ENCODE measurements around the gene AK8.

AK8 gene

GRCh38 chr9:132827366-132827765 is 50.7 kb downstream of the AK8 start:
- H3K4me3 ChIP-seq (replicated peaks; ENCODE audit: low read depth, low read length): no peak overlapping the region
- TF ChIP-seq CTCF (IDR thresholded peaks at IDR 0.05; ENCODE audit: low read length, missing control alignments): no peak
- no peak for DNase-seq (ENCODE audit: low read depth)

GRCh38 chr9:132826621-132827365 is 51.3 kb downstream of the AK8 start:
- DNase-seq (ENCODE audit: low read depth): no peak
- TF ChIP-seq CTCF (IDR thresholded peaks at IDR 0.05; ENCODE audit: low read length, missing control alignments): no peak
- no peak overlapping the region for H3K4me3 ChIP-seq (replicated peaks; ENCODE audit: low read depth, low read length)

- DNase-seq (ENCODE audit: low read depth): no peak
- no peak overlapping the region for H3K4me3 ChIP-seq (replicated peaks; ENCODE audit: low read depth, low read length)
- TF ChIP-seq CTCF (IDR thresholded peaks at IDR 0.05; ENCODE audit: low read length, missing control alignments): no peak
These were observed 52.0 kb downstream of the AK8 start for GRCh38 chr9:132826131-132826530.

GRCh38 chr9:132825430-132825829 is 52.7 kb downstream of the AK8 start:
- no peak for DNase-seq (ENCODE audit: low read depth)
- TF ChIP-seq CTCF (IDR thresholded peaks at IDR 0.05; ENCODE audit: low read length, missing control alignments): no peak
- no peak overlapping the region for H3K4me3 ChIP-seq (replicated peaks; ENCODE audit: low read depth, low read length)

GRCh38 chr9:132824951-132825350 is 53.1 kb downstream of the AK8 start:
- DNase-seq (ENCODE audit: low read depth): no peak
- no peak for TF ChIP-seq CTCF (IDR thresholded peaks at IDR 0.05; ENCODE audit: low read length, missing control alignments)
- H3K4me3 ChIP-seq (replicated peaks; ENCODE audit: low read depth, low read length): no peak overlapping the region

- TF ChIP-seq CTCF (IDR thresholded peaks at IDR 0.05; ENCODE audit: low read length, missing control alignments): no peak
- H3K4me3 ChIP-seq (replicated peaks; ENCODE audit: low read depth, low read length): no peak overlapping the region
- DNase-seq (ENCODE audit: low read depth): no peak
These were observed 53.9 kb downstream of the AK8 start for GRCh38 chr9:132824151-132824550.
